ENCODE data around the gene DNMT3A.
"Not testable (repeated sequence)": the region's sequence is repeated elsewhere in the genome, so short reads cannot be mapped to it uniquely, and the experiment has no call there.

The DNMT3A gene

DNA sequence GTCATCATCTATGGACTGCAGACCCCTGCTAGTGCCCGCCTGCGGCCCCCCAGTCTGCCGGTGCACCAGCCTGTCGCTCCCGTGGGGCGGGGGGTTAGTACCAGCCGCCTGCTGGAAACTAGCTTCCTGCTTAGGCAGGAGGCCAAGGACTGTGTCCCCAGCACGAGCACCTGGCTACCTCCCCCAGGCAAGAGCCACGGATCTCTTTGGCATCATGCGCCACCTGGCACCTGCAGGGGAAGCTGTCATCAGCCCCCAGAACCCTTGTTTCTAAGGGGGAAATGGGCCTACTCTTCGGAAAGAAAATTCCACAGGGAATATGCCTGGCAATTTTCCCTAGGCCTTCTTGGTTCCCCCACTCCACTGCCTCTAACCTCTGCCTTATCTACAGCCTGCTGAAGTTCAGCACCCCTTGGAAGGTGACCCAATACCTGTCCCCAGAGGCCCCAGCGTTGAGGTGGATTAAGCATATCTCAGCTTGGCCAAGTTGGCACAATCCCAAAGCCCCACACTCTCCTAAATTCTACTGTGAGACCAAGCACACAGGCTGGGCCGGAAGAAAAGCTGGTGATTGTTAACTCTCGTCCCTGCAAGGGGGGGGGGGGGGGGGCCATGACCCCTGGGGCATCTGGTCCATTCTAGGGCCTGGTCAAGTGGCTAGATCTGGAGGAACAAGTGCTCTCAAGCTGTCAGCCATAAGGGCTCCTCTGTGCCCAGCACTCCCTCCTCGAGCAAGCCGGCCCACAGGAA is 111.4 kb downstream of the DNMT3A start:
- peak; percentile 88 for DNase-seq

DNA sequence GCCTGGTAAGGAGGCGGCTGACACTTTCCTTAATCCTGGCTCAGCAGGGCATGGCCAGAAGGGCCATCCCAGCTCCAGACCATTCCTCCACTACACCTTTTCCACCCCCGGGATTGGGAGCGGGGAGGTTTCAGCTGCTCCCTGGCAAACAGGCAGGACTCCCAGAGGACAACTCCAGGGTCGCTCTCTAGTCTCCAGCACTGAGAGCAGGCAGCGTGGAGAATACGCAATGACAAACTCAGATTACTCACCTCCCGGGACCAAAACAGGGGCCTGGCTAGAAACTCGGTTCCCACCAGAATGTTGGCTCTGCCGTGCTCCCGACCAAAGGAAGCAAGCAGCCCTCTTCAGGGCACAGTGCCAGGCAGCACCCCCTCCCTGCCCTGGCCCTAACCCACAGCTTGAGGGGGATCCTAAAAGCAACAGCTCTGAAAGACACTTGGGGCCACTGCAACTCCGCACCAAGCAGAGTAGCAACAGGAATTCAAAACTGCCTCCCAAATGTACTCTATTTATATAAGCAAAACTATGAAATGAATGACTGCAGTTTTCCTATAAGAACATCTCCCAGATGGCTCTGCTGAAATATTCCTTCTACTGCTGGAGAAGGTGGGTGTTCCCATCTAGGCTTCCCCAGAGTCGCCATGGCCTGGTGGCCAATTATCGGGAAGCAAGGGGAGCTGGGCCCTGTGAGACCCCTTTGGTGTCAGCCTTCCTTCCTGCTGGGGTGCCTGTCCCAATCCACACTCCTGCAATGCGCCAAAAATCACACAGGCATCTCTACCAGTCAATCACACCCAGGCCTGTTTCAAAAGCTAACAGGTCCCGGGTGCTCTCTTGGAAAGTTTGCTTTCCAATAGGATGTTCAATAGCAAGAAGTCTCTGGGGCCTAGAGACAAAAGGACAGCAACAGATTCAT is 112.2 kb downstream of the DNMT3A start:
- no peak for DNase-seq

GRCh38 chr2:25228848-25229278 is 112.9 kb downstream of the DNMT3A start:
- DNase-seq = peak; percentile 46

DNA sequence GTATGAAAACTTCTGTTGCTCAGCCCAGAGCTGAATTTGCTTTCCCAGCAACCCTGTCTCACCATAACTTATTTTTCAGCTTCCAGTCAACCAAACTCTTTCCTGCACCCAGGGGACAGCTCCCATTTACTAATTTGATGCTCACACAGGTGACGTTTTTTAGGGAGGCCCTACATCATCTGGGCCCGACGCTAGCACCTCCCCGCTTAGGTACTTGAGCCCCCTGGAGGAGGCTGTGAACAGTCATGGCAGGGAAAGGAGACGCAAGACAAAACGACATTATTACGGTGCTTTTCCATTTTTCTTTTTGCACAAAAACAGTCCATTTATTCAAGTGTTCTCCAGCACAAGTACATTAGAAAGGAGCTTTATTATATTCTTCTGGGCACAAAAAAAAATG is 114.1 kb downstream of the DNMT3A start:
- DNase-seq = no peak

GRCh38 chr2:25226827-25227226 is 114.9 kb downstream of the DNMT3A start:
- no peak for DNase-seq

GRCh38 chr2:25222477-25223121 is 119.1 kb downstream of the DNMT3A start:
- no peak for DNase-seq

DNA sequence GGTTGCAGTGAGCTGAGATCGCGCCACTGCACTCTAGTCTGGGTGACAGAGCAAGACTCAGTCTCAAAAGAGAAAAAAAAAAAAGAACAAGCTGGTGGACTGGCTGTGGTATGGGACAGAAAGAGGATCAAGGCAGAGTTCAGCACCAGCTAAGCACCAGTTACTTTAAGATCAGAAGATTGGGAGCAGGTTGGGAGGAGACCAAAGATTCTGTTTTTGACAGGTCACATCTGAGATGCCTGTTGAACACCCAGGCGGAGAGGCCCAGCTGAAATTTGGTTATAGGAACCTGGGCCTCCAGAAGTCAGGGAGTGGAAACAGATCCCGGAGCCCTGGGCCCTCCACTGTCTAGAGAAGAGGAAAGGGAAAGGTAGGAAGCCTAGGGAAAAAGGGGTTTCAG is 120.1 kb downstream of the DNMT3A start:
- DNase-seq = no peak

GRCh38 chr2:25220313-25220712 is 121.4 kb downstream of the DNMT3A start:
- no peak for DNase-seq

DNA sequence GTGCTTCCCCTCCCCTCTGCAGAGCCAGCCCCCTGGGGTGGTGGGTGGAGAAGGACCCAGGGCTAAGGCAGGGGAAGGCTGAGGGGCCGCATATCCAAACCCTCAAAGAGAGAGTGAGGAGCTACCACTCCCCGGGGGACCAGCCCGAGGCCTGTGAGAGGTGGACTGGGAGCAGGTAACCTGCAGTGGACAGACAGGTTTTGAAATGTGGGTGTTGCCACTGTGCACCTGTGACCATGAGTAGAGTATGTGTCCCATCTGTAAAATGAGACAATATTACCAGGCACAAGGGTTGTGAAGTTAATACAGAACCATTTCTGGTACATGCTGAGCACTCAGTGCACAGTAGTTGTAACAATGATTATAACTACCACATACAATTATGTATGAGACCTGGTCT is 122.1 kb downstream of the DNMT3A start:
- no peak for DNase-seq

DNA sequence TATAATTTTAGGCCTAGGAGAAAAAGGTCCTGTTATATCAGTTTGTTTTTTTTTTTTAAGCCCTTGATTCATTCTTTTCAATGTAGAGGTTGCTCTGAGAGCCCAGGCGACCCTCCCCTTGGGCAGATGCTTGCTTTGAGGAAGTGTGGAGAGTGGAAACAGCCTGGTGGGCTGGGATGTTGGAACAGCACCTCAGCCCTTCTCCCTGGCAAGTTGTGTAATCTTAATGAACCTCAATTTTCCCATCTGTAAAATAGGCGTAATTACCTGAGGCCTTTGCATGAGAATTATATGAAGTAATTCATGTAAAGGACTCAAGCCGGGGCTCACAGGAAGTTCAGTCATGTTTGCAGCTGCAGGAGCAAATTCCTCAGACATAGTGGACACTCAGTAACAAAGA is 123.6 kb downstream of the DNMT3A start:
- DNase-seq = no peak

GRCh38 chr2:25215948-25216679 is 125.6 kb downstream of the DNMT3A start:
- no peak for DNase-seq

- DNase-seq = no peak
Observed at GRCh38 chr2:25215232-25215631, 126.5 kb downstream of the DNMT3A start.

GRCh38 chr2:25213229-25213628 is 128.5 kb downstream of the DNMT3A start:
- DNase-seq = no peak

- not testable (repeated sequence) for DNase-seq
Observed at GRCh38 chr2:25210923-25211322, 130.8 kb downstream of the DNMT3A start.

- DNase-seq = no peak
Observed at GRCh38 chr2:25207078-25207545, 134.6 kb downstream of the DNMT3A start.

DNA sequence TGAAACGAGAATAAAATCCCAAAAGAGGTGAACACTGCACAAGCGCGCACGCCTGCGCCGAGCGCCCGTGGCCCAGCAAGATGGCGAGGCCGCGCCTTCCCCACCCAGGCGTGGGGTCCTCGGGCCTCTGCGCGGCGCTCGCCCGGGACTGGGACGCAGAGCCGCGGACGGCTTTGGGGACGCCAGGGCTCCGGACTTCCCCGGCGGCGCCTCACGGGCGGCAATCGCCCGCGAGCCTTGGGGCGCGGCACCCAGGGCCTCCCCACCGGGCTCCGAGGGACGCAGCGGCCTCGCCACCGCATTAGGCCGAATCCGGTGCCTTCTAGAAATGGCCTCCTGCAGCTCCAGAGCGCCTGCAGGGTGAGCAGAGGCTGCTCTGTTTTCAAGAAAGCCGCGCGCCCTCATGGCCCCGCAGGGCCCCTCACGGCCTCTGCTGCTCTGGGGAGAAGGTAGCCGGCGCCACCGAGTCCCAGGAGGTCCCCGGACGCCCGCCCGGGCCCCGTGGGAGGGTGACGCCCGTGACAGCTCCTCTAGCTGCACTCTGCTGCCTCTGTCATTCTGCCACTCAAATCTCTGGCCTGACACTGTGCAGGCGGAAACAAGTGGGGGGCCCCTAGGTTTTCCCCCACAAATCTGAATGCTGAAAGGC is 137.4 kb downstream of the DNMT3A start:
- DNase-seq = no peak

DNA sequence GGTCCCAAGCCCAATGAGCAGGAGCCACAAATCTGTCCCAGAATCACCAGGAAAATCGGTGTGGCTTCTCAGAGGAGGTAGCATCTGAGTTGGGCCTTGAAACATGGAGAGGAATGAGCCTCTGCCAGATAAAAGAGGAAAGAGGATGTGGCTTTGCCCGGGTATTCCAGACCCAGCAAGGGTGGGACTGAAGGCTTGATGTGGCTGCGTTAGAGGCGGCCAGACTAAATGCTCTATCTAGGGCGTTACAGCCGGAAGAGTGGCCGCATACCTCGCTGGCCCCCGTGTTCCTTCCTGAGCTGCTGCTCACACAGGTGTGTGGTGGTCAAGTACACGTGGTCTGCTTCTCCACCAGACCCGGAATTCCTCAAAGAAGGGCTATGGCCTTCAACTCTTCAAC is 139.4 kb downstream of the DNMT3A start:
- DNase-seq = no peak

GRCh38 chr2:25201794-25202193 is 139.9 kb downstream of the DNMT3A start:
- no peak for DNase-seq

DNA sequence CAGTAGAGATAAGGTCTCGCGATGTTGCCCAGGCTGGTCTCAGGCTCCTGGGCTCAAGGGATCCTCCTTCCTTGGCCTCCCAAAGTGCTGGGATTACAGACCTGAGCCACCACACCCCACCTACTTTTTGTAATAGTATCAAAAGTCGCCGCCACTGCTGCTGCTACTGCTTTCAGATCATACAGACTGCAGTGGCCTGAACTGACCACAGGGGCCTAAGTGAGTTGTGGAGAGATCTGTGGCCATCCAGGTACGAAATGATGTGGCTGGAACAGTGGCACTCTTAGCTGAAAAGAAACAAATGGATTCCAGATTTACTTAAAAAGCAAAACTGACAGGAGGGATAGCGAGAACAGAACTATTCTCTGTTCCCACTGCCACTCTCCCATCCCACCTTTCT is 140.5 kb downstream of the DNMT3A start:
- no peak for DNase-seq

DNA sequence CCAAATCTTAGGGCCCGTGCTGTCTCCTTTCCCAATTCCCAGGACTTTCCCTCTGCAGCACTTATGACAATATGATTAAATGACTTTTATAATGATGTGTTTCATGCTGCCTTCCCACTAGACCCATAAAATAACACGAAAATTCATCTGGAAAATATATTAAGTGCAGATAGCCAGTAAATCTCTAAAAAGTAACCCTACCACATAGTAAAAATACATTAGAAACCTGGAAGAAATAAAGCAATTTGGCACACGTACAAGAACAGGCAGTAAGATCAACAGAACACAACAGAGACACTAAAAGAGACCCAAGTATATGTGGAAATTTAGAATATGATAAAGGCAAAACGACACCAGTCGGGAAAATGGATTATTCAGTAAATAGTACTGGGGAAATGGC is 143.1 kb downstream of the DNMT3A start:
- no peak for DNase-seq

DNA sequence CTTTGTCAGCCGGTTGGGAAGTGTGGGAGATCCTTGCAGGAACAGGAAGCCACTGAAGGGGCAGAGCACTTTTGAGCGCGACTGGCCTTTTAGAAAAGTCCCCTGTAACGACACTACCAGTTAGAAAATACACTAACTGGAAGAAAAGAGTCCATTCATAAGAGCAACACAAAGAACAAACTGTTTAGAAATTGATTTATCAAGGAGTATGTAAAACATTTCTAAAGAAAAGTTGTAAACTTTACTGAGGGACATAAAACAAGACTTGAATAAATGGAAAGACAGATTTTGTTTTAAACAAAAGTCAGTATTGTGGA is 143.6 kb downstream of the DNMT3A start:
- DNase-seq = no peak

All from NCI-H1105 treated with DMSO at 0.1 percent for 48 hours (cell line).